K562 (cell line): Measurements from ENCODE around the gene ACAT2. TPM values are rescaled to one million over a fixed set of nuclear protein-coding genes. Genes with fewer than 3 reads are reported as not detected.
A peak's percentile ranks its signal among the peaks of the same experiment; 100 is the strongest.
"Not testable (repeated sequence)": the region's sequence is repeated elsewhere in the genome, so short reads cannot be mapped to it uniquely, and the experiment has no call there.

Source experiments
- ATAC-seq: fragments of 200-7000 bp; cut with Tn5 transposase; 3 replicates; pipeline ENCODE4 v1.9.1; 2020; ENCODE audit warnings: moderate library complexity
- BruUV-seq: library from RNA; stranded (reverse); fragments of 400-500 nt; replicated peaks from 2 replicates; lab custom pipeline; 2021; lab: Mats Ljungman, UMichigan
- CTCF ChIA-PET: fragments of 300-600 bp; formaldehyde crosslinking; extraction: SDS; loops from one replicate; lab custom pipeline; 2021; ENCODE audit warnings: low intra/inter-chr PET ratio; lab: Yijun Ruan, JAX
- POLR2A ChIA-PET: fragments of 300-600, 350-650 bp; sonication (Branson Sonifier 250); formaldehyde crosslinking; extraction: SDS; loops from one replicate; lab custom pipeline; 2021; ENCODE audit warnings: antibody characterized with exemption, inconsistent platforms; lab: Yijun Ruan, JAX
- DNase-seq, 4 experiments: peaks; one replicate each; pipeline versions ENCODE4 v3.0.0 to v3.0.0-alpha.2; 2011 to 2018; ENCODE audit warnings: low spot score in 3 of 4, mixed read lengths in 3 of 4; ENCODE audit errors: extremely low read depth in 1 of 4
- FAIRE-seq: peaks from 2 replicates; lab custom pipeline; 2011; peaks lifted over from hg19 to GRCh38; lab: Jason Lieb, UNC
- H2AFZ ChIP-seq: 2 replicates; pipeline ENCODE4 v1.6.0; 2011; ENCODE audit warnings: low read depth, low read length, control low read depth, inconsistent platforms
- H3K27ac ChIP-seq: fragments of 200-600 bp; 3 replicates; pipeline ENCODE4 v1.8.0; 2011; ENCODE audit warnings: low read depth, mild to moderate bottlenecking, control low read depth, inconsistent platforms, low read length, moderate library complexity, mixed read lengths; ENCODE audit errors: extremely low read depth
- H3K27me3 ChIP-seq, 2 experiments: fragments of 300-600 bp in 1 of 2; 2 replicates in 1 of 2; 3 replicates in 1 of 2; pipeline versions ENCODE4 v1.6.0 to v1.8.0; 2011; ENCODE audit warnings: inconsistent platforms in 2 of 2, low read length in 2 of 2, mild to moderate bottlenecking in 1 of 2, mixed read lengths in 1 of 2, moderate library complexity in 1 of 2; ENCODE audit not compliant: control insufficient read depth in 2 of 2, insufficient read depth in 2 of 2
- H3K36me3 ChIP-seq: fragments of 300-600 bp; 3 replicates; pipeline ENCODE4 v1.8.0; 2011; ENCODE audit warnings: mild to moderate bottlenecking, low read length, inconsistent platforms; ENCODE audit not compliant: control insufficient read depth, insufficient read depth
- H3K4me1 ChIP-seq, 2 experiments: fragments of 200-600 bp in 1 of 2; replicated peaks in 1 of 2; 2 replicates in 1 of 2; 3 replicates in 1 of 2; pipeline versions ENCODE4 v1.5.1 to v1.8.0; 2011; ENCODE audit warnings: inconsistent platforms in 2 of 2, low read length in 2 of 2, mild to moderate bottlenecking in 1 of 2, mixed read lengths in 1 of 2, moderate library complexity in 1 of 2; ENCODE audit not compliant: control insufficient read depth in 2 of 2, insufficient read depth in 2 of 2
- H3K4me2 ChIP-seq: 2 replicates; pipeline ENCODE4 v1.6.1; 2011; ENCODE audit warnings: low read length, control low read depth, inconsistent platforms, mixed read lengths; ENCODE audit not compliant: insufficient read depth
- H3K4me3 ChIP-seq: fragments of 200-600 bp; sonication (generic), shearing (Covaris generic); 2 replicates; pipeline ENCODE4 v1.5.1; 2016; ENCODE audit warnings: control low read depth, inconsistent platforms
- H3K79me2 ChIP-seq: fragments of 200-600 bp; 3 replicates; pipeline ENCODE4 v1.8.0; 2011; ENCODE audit warnings: low read length, inconsistent platforms; ENCODE audit not compliant: control insufficient read depth, insufficient read depth
- H3K9ac ChIP-seq, 2 experiments: 2 replicates each; pipeline versions ENCODE4 v1.6.0 to v1.6.1; 2011; ENCODE audit warnings: low read depth in 2 of 2, low read length in 2 of 2, control low read depth in 1 of 2, inconsistent platforms in 1 of 2, mild to moderate bottlenecking in 1 of 2, mixed read lengths in 1 of 2; ENCODE audit not compliant: insufficient read depth in 1 of 2
- H3K9me1 ChIP-seq: one replicate; pipeline ENCODE4 v1.6.0; 2011; ENCODE audit warnings: inconsistent platforms, mild to moderate bottlenecking, low read length, moderate library complexity; ENCODE audit not compliant: control insufficient read depth, insufficient read depth
- H3K9me3 ChIP-seq: replicated peaks from 2 replicates; pipeline ENCODE4 v1.5.1; 2011; ENCODE audit warnings: low read depth, low read length, inconsistent platforms; ENCODE audit not compliant: control insufficient read depth, insufficient read depth
- H4K20me1 ChIP-seq: replicated peaks from 2 replicates; pipeline ENCODE4 v1.6.1; 2011; ENCODE audit warnings: low read length, inconsistent platforms, mixed read lengths; ENCODE audit not compliant: control insufficient read depth, insufficient read depth
- ELF2 ChIP-seq: fragments of 250-450 bp; sonication (Bioruptor Pico); IDR thresholded peaks from 2 replicates; pipeline ENCODE4 v1.5.0; 2021; ENCODE audit warnings: mild to moderate bottlenecking
- WGBS: fragments of 100-300 bp; shearing (Covaris generic); methylation state at CpG from one replicate; pipeline ENCODE4 v1.1.6; 2016; ENCODE audit warnings: low coverage, mixed read lengths; ENCODE audit not compliant: insufficient coverage; ENCODE audit errors: missing lambda C conversion rate; 5-methylcytosine and 5-hydroxymethylcytosine counted together
- in situ Hi-C: fragments of 300-500 bp; cut with MboI; formaldehyde crosslinking; loops from 4 replicates; pipeline ENCODE4 v1.15.0; 2018; ENCODE audit warnings: inconsistent platforms, mixed read lengths
- intact Hi-C: fragments of 100-400 bp; cut with micrococcal nuclease; formaldehyde crosslinking; loops from 2 replicates; pipeline ENCODE4 v1.14.2; 2022
- polyA plus RNA-seq, 8 experiments: library from polyadenylated mRNA; depleted of rRNA in 4 of 8; stranded (reverse) in 5 of 8; unstranded in 3 of 8; fragments of >200 nt; fragmentation: Nextera tagmentation in 2 of 8; fragmentation: Illumina TruSeq in 1 of 8; extraction: Ambion mirVana in 2 of 8; extraction: Trizol in 1 of 8; gene quantifications; 2 replicates each; pipeline versions ENCODE4 v1.2.1 to v1.2.3, GENCODE V29; 2011 to 2014; ENCODE audit warnings: inconsistent platforms in 1 of 8, missing spikeins in 1 of 8
- total RNA-seq, 7 experiments: library from RNA; depleted of rRNA in 6 of 7; stranded (reverse); fragments of >200 nt in 6 of 7; fragmentation: Illumina TruSeq in 2 of 7; extraction: Trizol in 2 of 7; gene quantifications; 2 replicates each; pipeline versions ENCODE4 v1.2.1 to v1.2.3, GENCODE V29; 2011 to 2021; ENCODE audit warnings: low replicate concordance in 1 of 7
- TF ChIP-seq, protein P1 (sequence below), 2 experiments: fragments of 450-650 bp; formaldehyde crosslinking in 1 of 2; IDR thresholded peaks; 2 replicates each; pipeline versions ENCODE4 v1.4.0 to v1.6.1; 2014 to 2020; ENCODE audit warnings: mild to moderate bottlenecking in 2 of 2, borderline replicate concordance in 1 of 2, low read depth in 1 of 2

The ACAT2 gene
- total and polyA plus RNA-seq, 9 of the 15 experiments (the other 6 are each of a cell fraction or from before 2014, with no cell fraction given), result 63.0 to 309 (median 144) TPM

GRCh38 chr6:159790956-159791598, 29.2 kb downstream of the ACAT2 start (continued):
- TF ChIP-seq, protein P1, sequence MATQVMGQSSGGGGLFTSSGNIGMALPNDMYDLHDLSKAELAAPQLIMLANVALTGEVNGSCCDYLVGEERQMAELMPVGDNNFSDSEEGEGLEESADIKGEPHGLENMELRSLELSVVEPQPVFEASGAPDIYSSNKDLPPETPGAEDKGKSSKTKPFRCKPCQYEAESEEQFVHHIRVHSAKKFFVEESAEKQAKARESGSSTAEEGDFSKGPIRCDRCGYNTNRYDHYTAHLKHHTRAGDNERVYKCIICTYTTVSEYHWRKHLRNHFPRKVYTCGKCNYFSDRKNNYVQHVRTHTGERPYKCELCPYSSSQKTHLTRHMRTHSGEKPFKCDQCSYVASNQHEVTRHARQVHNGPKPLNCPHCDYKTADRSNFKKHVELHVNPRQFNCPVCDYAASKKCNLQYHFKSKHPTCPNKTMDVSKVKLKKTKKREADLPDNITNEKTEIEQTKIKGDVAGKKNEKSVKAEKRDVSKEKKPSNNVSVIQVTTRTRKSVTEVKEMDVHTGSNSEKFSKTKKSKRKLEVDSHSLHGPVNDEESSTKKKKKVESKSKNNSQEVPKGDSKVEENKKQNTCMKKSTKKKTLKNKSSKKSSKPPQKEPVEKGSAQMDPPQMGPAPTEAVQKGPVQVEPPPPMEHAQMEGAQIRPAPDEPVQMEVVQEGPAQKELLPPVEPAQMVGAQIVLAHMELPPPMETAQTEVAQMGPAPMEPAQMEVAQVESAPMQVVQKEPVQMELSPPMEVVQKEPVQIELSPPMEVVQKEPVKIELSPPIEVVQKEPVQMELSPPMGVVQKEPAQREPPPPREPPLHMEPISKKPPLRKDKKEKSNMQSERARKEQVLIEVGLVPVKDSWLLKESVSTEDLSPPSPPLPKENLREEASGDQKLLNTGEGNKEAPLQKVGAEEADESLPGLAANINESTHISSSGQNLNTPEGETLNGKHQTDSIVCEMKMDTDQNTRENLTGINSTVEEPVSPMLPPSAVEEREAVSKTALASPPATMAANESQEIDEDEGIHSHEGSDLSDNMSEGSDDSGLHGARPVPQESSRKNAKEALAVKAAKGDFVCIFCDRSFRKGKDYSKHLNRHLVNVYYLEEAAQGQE (IDR thresholded peaks at IDR 0.05; ENCODE audit: borderline replicate concordance), result 0 out of 2 replicates have a peak, but pooled peaks have one; percentile 11
- TF ChIP-seq, protein P1 (CRISPR knock-in tag; IDR thresholded peaks at IDR 0.05; ENCODE audit: low read depth), result no peak
- TF ChIP-seq ELF2 (CRISPR knock-in tag), result 0 out of 2 replicates have a peak, but pooled peaks have one; percentile 33

DNA sequence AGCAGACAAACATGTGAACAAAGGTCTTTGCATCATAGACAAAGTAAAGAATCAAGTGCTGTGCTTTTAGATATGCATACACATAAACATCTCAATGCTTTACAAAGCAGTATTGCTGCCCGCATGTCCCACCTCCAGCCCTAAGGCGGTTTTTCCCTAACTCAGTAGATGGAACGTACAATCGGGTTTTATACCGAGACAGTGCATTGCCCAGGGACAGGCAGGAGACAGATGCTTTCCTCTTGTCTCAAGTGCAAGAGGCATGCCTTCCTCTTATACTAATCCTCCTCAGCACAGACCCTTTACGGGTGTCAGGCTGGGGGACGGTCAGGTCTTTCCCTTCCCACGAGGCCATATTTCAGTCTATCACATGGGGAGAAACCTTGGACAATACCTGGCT, 33.1 kb downstream of the ACAT2 start:
- H3K9me1 ChIP-seq, H3K4me3 ChIP-seq, H3K4me2 ChIP-seq, FAIRE-seq, CTCF ChIA-PET, intact Hi-C loops, H2AFZ ChIP-seq, in situ Hi-C loops, H4K20me1 ChIP-seq, H3K9me3 ChIP-seq, POLR2A ChIA-PET, ATAC-seq, H3K9ac ChIP-seq, H3K27me3 ChIP-seq, H3K27ac ChIP-seq, BruUV-seq, DNase-seq: not testable (repeated sequence)
- H3K36me3 ChIP-seq, result peaks cover 79% of the 10 kb centered on the region
- peaks cover 8 to 12% of the 10 kb centered on the region in 2 experiments; a peak in 3 of 5 replicates for H3K4me1 ChIP-seq
- 94% methylated on average over 8 of the region's 8 CpGs for WGBS
- peaks cover 43% of the 10 kb centered on the region for H3K79me2 ChIP-seq
